ENCODE results near the gene WWTR1. TPM values are rescaled to one million over a fixed set of nuclear protein-coding genes. Genes with fewer than 3 reads are reported as not detected.
A peak's percentile ranks its signal among the peaks of the same experiment; 100 is the strongest.

The WWTR1 gene
- total and polyA plus RNA-seq, 2 experiments from 2014 or later, result 25.1 to 26.2 TPM

GRCh38 chr3:149547954-149548668, 109.7 kb downstream of the WWTR1 start:
- Mint-ChIP-seq H3K4me1 (peaks cover 17% of the 10 kb centered on the region), H3K27ac (peak overlapping the region; percentile 74), H3K36me3 (ENCODE audit: low read depth) (no peaks in the 10 kb centered on the region), H3K4me3 (no peak overlapping the region), H3K27me3 (ENCODE audit: insufficient read depth, low read depth, poor library complexity) (peaks cover 3% of the 10 kb centered on the region), H3K9me3 (no peaks in the 10 kb centered on the region)
- H3K36me3 ChIP-seq (ENCODE audit: insufficient read depth), result no peaks in the 10 kb centered on the region
- no peaks in the 10 kb centered on the region; the same call in 1 of the 2 replicates for H3K9me2 ChIP-seq (ENCODE audit: insufficient read depth)
- H2AFZ ChIP-seq, result no peak overlapping the region
- no peaks in the 10 kb centered on the region for H4K20me1 ChIP-seq (replicated peaks; ENCODE audit: insufficient read depth)
- H3K4me3 ChIP-seq, result no peak overlapping the region
- H3K4me1 ChIP-seq (ENCODE audit: insufficient read depth), result peaks cover 13% of the 10 kb centered on the region; the same call in 1 of the 2 replicates
- H3K27ac ChIP-seq (ENCODE audit: low read depth), result peak overlapping the region; percentile 74
- no peaks in the 10 kb centered on the region for H3F3A ChIP-seq (replicated peaks; ENCODE audit: low read depth)
- peaks cover 14% of the 10 kb centered on the region; the same call in 1 of the 2 replicates for H3K79me2 ChIP-seq (replicated peaks; ENCODE audit: insufficient read depth)
- TF ChIP-seq EZH2phosphoT487 (IDR thresholded peaks at IDR 0.05; ENCODE audit: unreplicated experiment) (no peak), ZNF331 (CRISPR knock-in tag; IDR thresholded peaks at IDR 0.05; ENCODE audit: low read depth) (no peak), NANOG (IDR thresholded peaks at IDR 0.05; ENCODE audit: borderline replicate concordance) (no peak), POLR2AphosphoS5 (IDR thresholded peaks at IDR 0.05; ENCODE audit: low read depth) (no peak), REST (IDR thresholded peaks at IDR 0.05; ENCODE audit: unreplicated experiment) (no peak), EZH2 (IDR thresholded peaks at IDR 0.05; ENCODE audit: low read depth, unreplicated experiment) (no peak), STAT1 (IDR thresholded peaks at IDR 0.05; ENCODE audit: unreplicated experiment) (no peak), ZNF114 (CRISPR knock-in tag; IDR thresholded peaks at IDR 0.05) (no peak), CREB1 (CRISPR knock-in tag; IDR thresholded peaks at IDR 0.05; ENCODE audit: low read depth) (no peak), JUNB (IDR thresholded peaks at IDR 0.05; ENCODE audit: unreplicated experiment) (no peak)
- TF ChIP-seq, protein P1, sequence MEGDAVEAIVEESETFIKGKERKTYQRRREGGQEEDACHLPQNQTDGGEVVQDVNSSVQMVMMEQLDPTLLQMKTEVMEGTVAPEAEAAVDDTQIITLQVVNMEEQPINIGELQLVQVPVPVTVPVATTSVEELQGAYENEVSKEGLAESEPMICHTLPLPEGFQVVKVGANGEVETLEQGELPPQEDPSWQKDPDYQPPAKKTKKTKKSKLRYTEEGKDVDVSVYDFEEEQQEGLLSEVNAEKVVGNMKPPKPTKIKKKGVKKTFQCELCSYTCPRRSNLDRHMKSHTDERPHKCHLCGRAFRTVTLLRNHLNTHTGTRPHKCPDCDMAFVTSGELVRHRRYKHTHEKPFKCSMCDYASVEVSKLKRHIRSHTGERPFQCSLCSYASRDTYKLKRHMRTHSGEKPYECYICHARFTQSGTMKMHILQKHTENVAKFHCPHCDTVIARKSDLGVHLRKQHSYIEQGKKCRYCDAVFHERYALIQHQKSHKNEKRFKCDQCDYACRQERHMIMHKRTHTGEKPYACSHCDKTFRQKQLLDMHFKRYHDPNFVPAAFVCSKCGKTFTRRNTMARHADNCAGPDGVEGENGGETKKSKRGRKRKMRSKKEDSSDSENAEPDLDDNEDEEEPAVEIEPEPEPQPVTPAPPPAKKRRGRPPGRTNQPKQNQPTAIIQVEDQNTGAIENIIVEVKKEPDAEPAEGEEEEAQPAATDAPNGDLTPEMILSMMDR (conservative IDR thresholded peaks at IDR 0.05; ENCODE audit: low read depth in 2 of 2), result no peak
- TF ChIP-seq, protein P2, sequence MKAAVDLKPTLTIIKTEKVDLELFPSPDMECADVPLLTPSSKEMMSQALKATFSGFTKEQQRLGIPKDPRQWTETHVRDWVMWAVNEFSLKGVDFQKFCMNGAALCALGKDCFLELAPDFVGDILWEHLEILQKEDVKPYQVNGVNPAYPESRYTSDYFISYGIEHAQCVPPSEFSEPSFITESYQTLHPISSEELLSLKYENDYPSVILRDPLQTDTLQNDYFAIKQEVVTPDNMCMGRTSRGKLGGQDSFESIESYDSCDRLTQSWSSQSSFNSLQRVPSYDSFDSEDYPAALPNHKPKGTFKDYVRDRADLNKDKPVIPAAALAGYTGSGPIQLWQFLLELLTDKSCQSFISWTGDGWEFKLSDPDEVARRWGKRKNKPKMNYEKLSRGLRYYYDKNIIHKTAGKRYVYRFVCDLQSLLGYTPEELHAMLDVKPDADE (IDR thresholded peaks at IDR 0.05), result no peak
- TF ChIP-seq, protein P3, sequence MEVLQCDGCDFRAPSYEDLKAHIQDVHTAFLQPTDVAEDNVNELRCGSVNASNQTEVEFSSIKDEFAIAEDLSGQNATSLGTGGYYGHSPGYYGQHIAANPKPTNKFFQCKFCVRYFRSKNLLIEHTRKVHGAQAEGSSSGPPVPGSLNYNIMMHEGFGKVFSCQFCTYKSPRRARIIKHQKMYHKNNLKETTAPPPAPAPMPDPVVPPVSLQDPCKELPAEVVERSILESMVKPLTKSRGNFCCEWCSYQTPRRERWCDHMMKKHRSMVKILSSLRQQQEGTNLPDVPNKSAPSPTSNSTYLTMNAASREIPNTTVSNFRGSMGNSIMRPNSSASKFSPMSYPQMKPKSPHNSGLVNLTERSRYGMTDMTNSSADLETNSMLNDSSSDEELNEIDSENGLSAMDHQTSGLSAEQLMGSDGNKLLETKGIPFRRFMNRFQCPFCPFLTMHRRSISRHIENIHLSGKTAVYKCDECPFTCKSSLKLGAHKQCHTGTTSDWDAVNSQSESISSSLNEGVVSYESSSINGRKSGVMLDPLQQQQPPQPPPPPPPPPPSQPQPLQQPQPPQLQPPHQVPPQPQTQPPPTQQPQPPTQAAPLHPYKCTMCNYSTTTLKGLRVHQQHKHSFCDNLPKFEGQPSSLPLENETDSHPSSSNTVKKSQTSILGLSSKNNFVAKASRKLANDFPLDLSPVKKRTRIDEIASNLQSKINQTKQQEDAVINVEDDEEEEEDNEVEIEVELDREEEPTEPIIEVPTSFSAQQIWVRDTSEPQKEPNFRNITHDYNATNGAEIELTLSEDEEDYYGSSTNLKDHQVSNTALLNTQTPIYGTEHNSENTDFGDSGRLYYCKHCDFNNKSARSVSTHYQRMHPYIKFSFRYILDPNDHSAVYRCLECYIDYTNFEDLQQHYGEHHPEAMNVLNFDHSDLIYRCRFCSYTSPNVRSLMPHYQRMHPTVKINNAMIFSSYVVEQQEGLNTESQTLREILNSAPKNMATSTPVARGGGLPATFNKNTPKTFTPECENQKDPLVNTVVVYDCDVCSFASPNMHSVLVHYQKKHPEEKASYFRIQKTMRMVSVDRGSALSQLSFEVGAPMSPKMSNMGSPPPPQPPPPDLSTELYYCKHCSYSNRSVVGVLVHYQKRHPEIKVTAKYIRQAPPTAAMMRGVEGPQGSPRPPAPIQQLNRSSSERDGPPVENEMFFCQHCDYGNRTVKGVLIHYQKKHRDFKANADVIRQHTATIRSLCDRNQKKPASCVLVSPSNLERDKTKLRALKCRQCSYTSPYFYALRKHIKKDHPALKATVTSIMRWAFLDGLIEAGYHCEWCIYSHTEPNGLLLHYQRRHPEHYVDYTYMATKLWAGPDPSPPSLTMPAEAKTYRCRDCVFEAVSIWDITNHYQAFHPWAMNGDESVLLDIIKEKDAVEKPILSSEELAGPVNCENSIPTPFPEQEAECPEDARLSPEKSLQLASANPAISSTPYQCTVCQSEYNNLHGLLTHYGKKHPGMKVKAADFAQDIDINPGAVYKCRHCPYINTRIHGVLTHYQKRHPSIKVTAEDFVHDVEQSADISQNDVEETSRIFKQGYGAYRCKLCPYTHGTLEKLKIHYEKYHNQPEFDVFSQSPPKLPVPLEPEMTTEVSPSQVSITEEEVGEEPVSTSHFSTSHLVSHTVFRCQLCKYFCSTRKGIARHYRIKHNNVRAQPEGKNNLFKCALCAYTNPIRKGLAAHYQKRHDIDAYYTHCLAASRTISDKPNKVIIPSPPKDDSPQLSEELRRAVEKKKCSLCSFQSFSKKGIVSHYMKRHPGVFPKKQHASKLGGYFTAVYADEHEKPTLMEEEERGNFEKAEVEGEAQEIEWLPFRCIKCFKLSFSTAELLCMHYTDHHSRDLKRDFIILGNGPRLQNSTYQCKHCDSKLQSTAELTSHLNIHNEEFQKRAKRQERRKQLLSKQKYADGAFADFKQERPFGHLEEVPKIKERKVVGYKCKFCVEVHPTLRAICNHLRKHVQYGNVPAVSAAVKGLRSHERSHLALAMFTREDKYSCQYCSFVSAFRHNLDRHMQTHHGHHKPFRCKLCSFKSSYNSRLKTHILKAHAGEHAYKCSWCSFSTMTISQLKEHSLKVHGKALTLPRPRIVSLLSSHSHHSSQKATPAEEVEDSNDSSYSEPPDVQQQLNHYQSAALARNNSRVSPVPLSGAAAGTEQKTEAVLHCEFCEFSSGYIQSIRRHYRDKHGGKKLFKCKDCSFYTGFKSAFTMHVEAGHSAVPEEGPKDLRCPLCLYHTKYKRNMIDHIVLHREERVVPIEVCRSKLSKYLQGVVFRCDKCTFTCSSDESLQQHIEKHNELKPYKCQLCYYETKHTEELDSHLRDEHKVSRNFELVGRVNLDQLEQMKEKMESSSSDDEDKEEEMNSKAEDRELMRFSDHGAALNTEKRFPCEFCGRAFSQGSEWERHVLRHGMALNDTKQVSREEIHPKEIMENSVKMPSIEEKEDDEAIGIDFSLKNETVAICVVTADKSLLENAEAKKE (CRISPR knock-in tag; IDR thresholded peaks at IDR 0.05), result no peak
- no peaks in the 10 kb centered on the region for H3K27me3 ChIP-seq (ENCODE audit: insufficient read depth)
- DNase-seq (ENCODE audit: low spot score) (peak; percentile 36), ATAC-seq (peak; percentile 68)
- no peak overlapping the region for H3K4me2 ChIP-seq

All from GM23338 (cell line).